Smooth muscle cell of trachea (primary cell): ENCODE data around the gene MARK3. TPM values are rescaled to one million over a fixed set of nuclear protein-coding genes. Genes with fewer than 3 reads are reported as not detected.

Experiments
- total RNA-seq: library from RNA; depleted of rRNA; stranded (reverse); fragments of >200 nt; gene quantifications from 2 replicates; pipeline ENCODE4 v1.2.1, GENCODE V29; 2014

The MARK3 gene
- total RNA-seq, result 83.9 and 112 TPM in 2 replicates

GRCh38 chr14:103385152-103385928, at the start of gene MARK3:
MARK3 (plus strand) TSS chr14:103385415; CDS start chr14:103386030, 615 bp downstream.

GRCh38 chr14:103522649-103523574, 137.7 kb downstream of the MARK3 start, which contains the start of gene CKB:
CKB (minus strand) TSS chr14:103522830; CDS start chr14:103522493, 337 bp downstream.

GRCh38 chr14:103528587-103529382, 143.6 kb downstream of the MARK3 start, which contains the start of gene TRMT61A:
TRMT61A (plus strand) TSS chr14:103529196; CDS start chr14:103529979, 783 bp downstream.

Other genes starting within 250 kb of the MARK3 start
- 160 and 192 TPM in 2 replicates for gene EIF5, start 51.2 kb upstream of the MARK3 start, total RNA-seq
- 48.6 and 78.4 TPM in 2 replicates for gene CKB, start 137.4 kb downstream of the MARK3 start, total RNA-seq
- gene TRMT61A, start 143.8 kb downstream of the MARK3 start, total RNA-seq, result 7.6 and 15.5 TPM in 2 replicates
- gene BAG5, start 177.2 kb downstream of the MARK3 start, total RNA-seq, result 24.3 and 24.4 TPM in 2 replicates
- gene COA8, start 177.5 kb downstream of the MARK3 start, total RNA-seq, result 19.0 and 23.6 TPM in 2 replicates
- 219 and 295 TPM in 2 replicates for gene KLC1, start 243.8 kb downstream of the MARK3 start, total RNA-seq